KOPT-K1 (cell line): ENCODE results near the gene TNFSF9.
A peak's percentile ranks its signal among the peaks of the same experiment; 100 is the strongest.
"Not testable (repeated sequence)": the region's sequence is repeated elsewhere in the genome, so short reads cannot be mapped to it uniquely, and the experiment has no call there.

Source experiments
- H3K27ac ChIP-seq: fragments of 200-600 bp; sonication (generic); 2 replicates; pipeline ENCODE4 v1.5.1; 2016; ENCODE audit warnings: antibody characterized with exemption, mild to moderate bottlenecking, low read depth, low read length; ENCODE audit not compliant: poor library complexity, severe bottlenecking
- H3K36me3 ChIP-seq: fragments of 200-600 bp; sonication (generic); 2 replicates; pipeline ENCODE4 v1.5.1; 2017; ENCODE audit warnings: antibody characterized with exemption, mild to moderate bottlenecking, low read length, moderate library complexity; ENCODE audit not compliant: insufficient read depth
- H3K9me3 ChIP-seq: fragments of 200-600 bp; sonication (generic); 2 replicates; pipeline ENCODE4 v1.5.1; 2017; ENCODE audit warnings: antibody characterized with exemption, low read length, mild to moderate bottlenecking; ENCODE audit not compliant: insufficient read depth, poor library complexity, severe bottlenecking

Gene TNFSF9

DNA sequence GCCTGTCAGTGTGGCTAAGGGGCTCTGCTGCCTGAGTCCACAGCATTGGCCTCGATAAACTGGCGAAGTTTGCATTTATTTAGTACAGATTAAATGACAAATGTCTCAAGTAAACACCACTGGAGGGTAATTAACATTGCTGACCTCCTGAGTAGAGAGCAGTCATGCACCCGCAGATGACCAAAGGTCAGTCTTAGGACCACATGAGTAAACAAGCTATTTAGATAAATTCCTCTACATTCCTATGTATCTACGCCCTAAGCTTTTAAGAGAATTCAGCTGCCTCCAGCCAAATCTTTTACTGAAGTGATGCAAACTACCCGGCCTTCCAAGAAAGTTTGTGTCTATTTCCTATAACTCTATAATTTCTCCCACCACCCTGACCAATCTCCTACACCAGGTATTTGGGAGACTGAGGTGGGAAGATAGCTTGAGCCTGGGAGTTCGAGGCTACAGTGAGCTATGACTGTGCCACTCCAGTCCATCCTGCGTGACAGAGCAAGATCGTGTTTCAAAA is 37.2 kb downstream of the TNFSF9 start:
- Histone ChIP-seq H3K27ac (no peak overlapping the region), H3K9me3 (peaks cover 49% of the 10 kb centered on the region)

DNA sequence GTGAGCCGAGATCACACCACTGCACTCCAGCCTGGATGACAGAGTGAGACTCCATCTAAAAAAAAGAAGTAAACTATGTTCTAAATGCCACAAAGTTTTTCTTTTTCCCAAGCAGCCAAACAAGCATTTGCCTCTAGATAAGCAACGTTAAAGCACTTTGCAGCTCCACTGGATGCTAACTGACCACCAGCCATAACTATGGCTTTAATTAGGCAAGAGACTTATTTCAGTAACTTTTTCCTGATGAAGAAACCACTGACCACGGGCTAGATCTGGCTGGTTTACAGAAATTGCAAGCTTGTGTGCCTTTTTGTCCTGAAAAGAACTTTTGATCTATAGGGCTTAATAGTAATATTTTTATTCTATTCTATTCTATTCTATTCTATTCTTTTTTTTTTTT is 38.0 kb downstream of the TNFSF9 start:
- peaks cover 47% of the 10 kb centered on the region for H3K9me3 ChIP-seq
- H3K36me3 ChIP-seq: no peaks in the 10 kb centered on the region
- H3K27ac ChIP-seq: no peak overlapping the region

More for the DNA sequence above, 37.2 kb downstream of the TNFSF9 start:
- H3K36me3 ChIP-seq: no peaks in the 10 kb centered on the region

DNA sequence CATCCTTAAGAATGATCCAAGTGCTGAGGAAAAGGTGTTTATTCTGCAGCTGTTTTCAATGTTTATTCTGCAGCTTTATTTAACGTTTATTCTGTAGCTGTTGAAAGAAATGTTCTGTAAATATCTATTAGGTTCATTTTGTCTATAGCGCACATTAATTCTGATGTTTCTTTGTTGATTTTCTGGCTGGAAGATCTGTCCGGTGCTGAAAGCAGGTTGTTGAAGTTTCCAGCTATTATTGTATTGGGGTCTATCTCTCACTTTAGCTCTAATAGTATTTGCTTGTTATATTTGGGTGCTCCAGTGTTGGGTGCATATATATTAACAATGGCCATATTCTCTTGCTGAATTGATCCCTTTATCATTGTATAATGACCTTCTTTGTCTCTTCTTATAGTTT is 39.9 kb downstream of the TNFSF9 start:
- Histone ChIP-seq H3K27ac (no peak overlapping the region), H3K9me3 (peaks cover 36% of the 10 kb centered on the region), H3K36me3 (no peaks in the 10 kb centered on the region)

DNA sequence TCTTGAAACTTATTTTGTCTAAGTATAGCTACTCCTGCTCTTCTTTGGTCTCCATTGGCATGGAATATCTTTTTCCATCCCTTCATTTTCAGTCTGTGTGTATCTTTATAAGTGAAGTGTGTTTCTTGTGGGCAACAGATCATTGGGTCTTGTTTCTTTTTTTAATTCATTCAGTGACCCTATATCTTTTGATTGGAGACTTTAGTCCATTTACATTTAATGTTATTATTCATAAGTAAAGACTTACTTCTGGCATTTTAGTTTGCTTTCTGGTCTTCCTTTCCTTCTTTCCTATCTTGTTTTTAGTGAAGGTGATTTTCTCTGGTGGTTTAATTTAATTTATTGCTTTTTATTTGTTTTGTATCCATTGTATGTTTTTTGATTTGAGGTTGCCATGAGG is 40.3 kb downstream of the TNFSF9 start:
- Histone ChIP-seq H3K9me3 (peaks cover 35% of the 10 kb centered on the region), H3K27ac (no peak overlapping the region)

DNA sequence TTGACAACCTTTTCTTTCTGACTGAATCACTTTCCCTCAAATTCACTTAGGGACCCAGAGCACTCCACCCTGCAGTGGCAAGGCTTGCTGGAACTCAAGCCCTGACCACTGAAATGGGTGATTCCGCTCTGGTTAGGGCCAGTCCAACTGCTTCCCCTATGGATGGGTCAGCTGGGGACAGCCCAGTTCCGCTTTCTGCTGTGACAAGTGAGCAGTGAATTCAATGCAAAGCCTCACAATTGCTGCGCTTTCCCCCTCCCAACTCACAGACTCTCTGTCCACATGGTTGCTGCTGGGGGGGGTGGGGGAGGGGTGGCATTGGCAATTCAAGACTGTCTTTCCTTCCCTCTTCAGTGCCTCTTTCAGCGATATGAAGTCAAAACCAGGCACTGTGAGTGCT is 41.4 kb downstream of the TNFSF9 start:
- H3K36me3 ChIP-seq: no peaks in the 10 kb centered on the region
- H3K9me3 ChIP-seq: peaks cover 25% of the 10 kb centered on the region
- H3K27ac ChIP-seq: no peak overlapping the region

More for the DNA sequence above, 40.3 kb downstream of the TNFSF9 start:
- H3K36me3 ChIP-seq: no peaks in the 10 kb centered on the region

DNA sequence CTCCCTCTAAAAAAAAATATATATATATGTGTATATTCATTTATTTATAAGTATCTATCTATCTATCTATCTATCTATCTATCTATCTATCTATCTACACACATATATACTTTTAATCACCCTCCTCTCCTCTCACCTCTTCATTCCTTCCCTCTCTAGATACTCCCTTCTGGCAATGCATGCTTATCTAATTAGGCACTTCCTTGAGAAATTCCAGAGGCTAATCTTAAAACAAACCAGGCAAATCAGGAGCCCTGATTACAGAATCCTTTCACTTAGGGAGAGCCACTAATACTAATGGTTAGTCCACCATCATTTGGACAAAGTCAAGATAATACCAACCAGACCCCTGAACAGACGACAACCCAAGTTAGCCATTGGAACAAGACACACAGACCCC is 42.5 kb downstream of the TNFSF9 start:
- Histone ChIP-seq H3K9me3 (peaks cover 13% of the 10 kb centered on the region), H3K27ac (no peak overlapping the region), H3K36me3 (no peaks in the 10 kb centered on the region)

DNA sequence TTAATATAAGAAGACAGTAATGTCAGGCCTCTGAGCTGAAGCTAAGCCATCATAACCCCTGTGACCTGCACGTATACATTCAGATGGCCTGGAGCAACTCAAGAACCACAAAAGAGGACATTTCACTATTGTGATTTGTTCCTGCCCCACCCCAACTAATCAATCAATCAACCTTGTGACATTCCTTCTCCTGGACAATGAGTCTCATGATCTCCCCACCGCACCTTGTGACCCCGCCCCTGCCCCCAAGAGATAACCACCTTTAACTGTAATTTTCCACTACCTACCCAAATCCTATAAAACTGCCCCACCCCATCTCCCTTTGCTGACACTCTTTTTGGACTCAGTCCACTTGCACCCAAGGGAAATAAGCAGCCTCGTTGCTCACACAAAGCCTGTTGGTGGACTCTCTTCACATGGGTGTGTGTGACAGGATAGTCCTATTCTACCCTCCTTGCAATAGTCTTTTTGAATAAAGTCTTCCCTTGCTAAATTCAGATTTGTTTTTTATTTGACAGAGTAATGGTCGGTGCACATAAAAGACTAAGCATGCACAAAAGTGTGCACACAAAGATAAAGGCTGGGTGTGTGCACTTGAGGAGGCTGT is 46.1 kb downstream of the TNFSF9 start:
- Histone ChIP-seq H3K27ac (peak overlapping the region; percentile 74), H3K9me3 (no peaks in the 10 kb centered on the region), H3K36me3 (no peaks in the 10 kb centered on the region)

DNA sequence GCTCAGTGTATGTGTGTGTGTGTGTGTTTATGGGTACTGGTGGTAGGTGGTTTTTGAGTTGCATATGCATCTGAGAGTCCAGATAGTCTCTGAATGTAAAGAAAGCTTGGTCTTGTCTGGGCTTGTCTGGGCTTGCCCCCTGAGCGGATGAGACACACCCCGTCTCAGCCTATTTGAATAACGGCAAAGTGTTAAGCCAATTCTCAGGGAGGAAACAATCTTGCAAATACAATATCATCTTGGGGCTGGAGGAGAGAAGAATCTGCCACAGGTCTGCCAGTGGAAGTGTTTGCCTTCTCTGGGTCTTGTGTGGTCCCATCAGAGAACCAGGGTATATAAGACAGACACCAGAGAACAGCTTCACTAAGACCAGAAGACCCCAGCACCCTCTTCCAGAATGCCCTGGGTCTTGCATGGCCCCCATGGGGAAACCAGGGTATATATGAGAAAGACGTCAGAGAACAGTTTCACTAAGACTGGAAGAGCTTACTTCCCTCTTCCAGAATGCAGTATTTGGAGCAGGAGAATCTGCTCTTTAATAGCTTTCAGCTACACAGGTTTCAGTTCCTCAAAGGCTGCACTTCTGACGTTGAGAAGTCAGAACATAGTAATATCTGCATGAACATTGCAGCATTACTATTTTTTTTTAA is 46.8 kb downstream of the TNFSF9 start:
- Histone ChIP-seq H3K27ac (peak overlapping the region; percentile 74), H3K36me3 (no peaks in the 10 kb centered on the region), H3K9me3 (no peaks in the 10 kb centered on the region)

DNA sequence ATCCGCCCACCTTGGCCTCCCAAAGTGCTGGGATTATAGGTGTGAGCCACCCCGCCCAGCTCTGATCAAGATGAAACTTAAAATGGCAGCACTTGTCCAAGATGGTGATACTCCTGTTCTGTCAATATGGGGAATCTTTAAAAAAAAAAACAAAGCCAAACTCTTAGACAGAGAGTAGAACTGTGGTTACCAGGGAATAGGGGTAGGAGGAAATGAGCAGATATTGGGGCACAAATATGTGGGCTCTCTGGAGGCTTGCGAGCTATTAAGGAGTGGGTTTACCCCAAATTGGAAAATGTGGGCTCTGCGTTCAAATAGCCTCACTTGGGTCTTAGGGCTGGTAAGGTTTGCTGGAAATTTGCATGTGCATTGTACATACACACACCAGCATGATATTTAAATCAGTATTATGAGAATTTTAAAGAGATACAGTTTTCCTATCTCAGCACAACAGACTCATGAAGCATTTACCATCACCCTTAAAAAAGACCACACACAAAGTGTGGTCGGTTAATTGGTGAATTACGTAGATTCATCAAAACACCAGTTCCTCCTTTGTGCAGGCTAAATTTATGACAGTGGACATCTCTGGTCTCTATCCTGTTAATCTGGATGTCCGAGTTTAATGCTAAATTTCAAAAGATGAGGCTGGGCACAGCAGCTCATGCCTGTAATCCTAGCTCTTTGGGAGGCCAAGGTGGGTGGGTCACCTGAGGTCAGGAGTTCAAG is 48.8 kb downstream of the TNFSF9 start:
- no peaks in the 10 kb centered on the region for H3K36me3 ChIP-seq
- H3K9me3 ChIP-seq: no peaks in the 10 kb centered on the region
- no peak overlapping the region for H3K27ac ChIP-seq

DNA sequence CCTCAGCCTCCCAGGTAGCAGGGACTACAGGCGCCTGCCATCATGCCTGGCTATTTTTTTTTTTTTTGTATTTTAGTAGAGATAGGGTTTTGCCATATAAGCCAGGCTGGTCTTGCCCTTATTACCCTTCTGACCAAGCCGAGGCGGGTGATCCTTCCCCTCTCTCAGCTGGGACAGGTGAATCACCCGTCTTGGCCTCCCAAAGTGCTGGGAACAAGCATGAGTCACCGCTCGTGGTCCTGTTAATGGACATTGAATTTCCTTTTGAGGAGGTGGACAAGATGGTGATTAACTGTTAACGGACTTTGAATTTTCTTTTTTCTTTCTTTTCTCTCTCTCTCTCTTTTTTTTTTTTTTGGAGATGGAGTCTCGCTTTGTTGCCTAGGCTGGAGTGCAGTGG is 49.5 kb downstream of the TNFSF9 start:
- Histone ChIP-seq H3K27ac (no peak overlapping the region), H3K36me3 (no peaks in the 10 kb centered on the region), H3K9me3 (no peaks in the 10 kb centered on the region)

DNA sequence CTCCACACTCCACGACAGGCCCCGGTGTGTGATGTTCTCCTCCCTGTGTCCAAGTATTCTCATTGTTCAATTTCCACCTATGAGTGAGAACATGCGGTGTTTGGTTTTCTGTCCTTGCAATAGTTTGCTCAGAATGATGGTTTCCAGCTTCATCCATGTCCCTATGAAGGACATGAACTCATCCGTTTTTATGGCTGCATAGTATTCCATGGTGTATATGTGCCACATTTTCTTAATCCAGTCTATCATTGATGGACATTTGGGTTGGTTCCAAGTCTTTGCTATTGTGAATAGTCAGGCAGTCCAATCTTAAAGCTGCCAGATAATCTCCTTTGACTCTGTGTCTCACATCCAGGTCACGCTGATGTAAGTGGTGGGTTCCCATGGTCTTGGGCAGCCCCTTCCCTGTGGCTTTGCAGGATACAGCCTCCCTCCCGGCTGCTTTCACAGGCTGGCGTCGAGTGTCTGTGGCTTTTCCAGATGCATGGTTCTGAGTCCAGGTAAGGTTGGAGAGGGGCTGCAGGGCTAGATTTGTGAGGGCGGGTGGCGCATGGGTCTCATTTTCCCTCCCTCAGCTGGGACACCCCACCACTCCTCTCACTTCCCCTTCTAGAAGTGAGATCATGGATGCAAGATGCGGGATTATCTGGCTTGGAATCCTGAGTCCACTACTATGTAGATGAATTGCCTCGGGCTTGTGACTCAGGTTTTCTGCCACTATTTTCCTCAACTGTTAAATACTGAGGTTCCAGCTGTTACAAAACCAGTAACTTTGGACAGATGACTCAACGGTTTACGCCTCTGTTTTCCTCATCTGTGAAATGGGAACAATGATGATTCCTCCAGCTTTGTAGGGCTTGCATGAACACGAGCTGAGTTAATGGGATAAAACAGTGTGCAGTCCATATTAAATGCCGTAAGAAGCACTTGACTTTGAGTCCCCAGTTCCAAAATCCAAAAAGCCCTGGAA is 52.0 kb downstream of the TNFSF9 start:
- H3K27ac ChIP-seq, H3K36me3 ChIP-seq, H3K9me3 ChIP-seq: not testable (repeated sequence)
